Hepatocyte (in vitro differentiated cells): ENCODE data around the gene OR4K15. TPM values are rescaled to one million over a fixed set of nuclear protein-coding genes. Genes with fewer than 3 reads are reported as not detected.

Source experiments
- DNase-seq: peaks from one replicate; pipeline ENCODE4 v3.0.0-alpha.2; 2016; ENCODE audit warnings: low spot score
- H2AFZ ChIP-seq: fragments of 200-600 bp; sonication (generic); 2 replicates; pipeline ENCODE4 v1.6.0; 2016; ENCODE audit warnings: antibody characterized with exemption, mild to moderate bottlenecking
- H3K27ac ChIP-seq: fragments of 200-600 bp; sonication (generic); 2 replicates; pipeline ENCODE4 v1.5.1; 2016; ENCODE audit warnings: mild to moderate bottlenecking
- H3K27me3 ChIP-seq: fragments of 200-600 bp; sonication (generic); 2 replicates; pipeline ENCODE4 v1.6.1; 2016
- H3K36me3 ChIP-seq: fragments of 200-600 bp; sonication (generic); replicated peaks from 2 replicates; pipeline ENCODE4 v1.5.1; 2016; ENCODE audit warnings: low read depth; ENCODE audit not compliant: insufficient read depth
- H3K4me1 ChIP-seq: fragments of 200-600 bp; sonication (generic); 2 replicates; pipeline ENCODE4 v1.5.1; 2016; ENCODE audit warnings: mild to moderate bottlenecking, moderate library complexity; ENCODE audit not compliant: insufficient read depth
- H3K4me2 ChIP-seq: fragments of 200-600 bp; sonication (generic); 2 replicates; pipeline ENCODE4 v1.6.0; 2016
- H3K4me3 ChIP-seq: fragments of 200-600 bp; sonication (generic); 2 replicates; pipeline ENCODE4 v1.5.1; 2016; ENCODE audit warnings: mild to moderate bottlenecking
- H3K79me2 ChIP-seq: fragments of 200-600 bp; sonication (generic); 2 replicates; pipeline ENCODE4 v1.6.0; 2017; ENCODE audit warnings: mild to moderate bottlenecking
- H3K9me2 ChIP-seq: fragments of 200-600 bp; sonication (generic); replicated peaks from 2 replicates; pipeline ENCODE4 v1.6.0; 2017; ENCODE audit warnings: mild to moderate bottlenecking; ENCODE audit not compliant: insufficient read depth
- H3K9me3 ChIP-seq: fragments of 200-600 bp; sonication (generic); 2 replicates; pipeline ENCODE4 v1.5.1; 2016; ENCODE audit warnings: low read depth, mild to moderate bottlenecking
- H4K20me1 ChIP-seq: fragments of 200-600 bp; sonication (generic); 2 replicates; pipeline ENCODE4 v1.6.0; 2016; ENCODE audit warnings: mild to moderate bottlenecking; ENCODE audit not compliant: insufficient read depth, poor library complexity, severe bottlenecking
- EZH2 ChIP-seq: fragments of 200-600 bp; sonication (generic); IDR thresholded peaks from 2 replicates; pipeline ENCODE4 v1.6.1; 2016; ENCODE audit warnings: antibody characterized with exemption, mild to moderate bottlenecking, borderline replicate concordance
- EZH2phosphoT487 ChIP-seq: fragments of 200-600 bp; sonication (generic); IDR thresholded peaks from one replicate; pipeline ENCODE4 v1.6.1; 2018; ENCODE audit warnings: antibody characterized with exemption, mild to moderate bottlenecking, low read depth, moderate library complexity; ENCODE audit not compliant: unreplicated experiment, severe bottlenecking
- WGBS: methylation state at CpG from one replicate; pipeline ENCODE4 v1.1.6; 2016; ENCODE audit warnings: low lambda C conversion rate; ENCODE audit errors: missing lambda C conversion rate; 5-methylcytosine and 5-hydroxymethylcytosine counted together
- polyA plus RNA-seq: library from polyadenylated mRNA; unstranded; fragments of >200 nt; fragmentation: Nextera tagmentation; extraction: Ambion mirVana; gene quantifications from 2 replicates; pipeline ENCODE4 v1.2.1, GENCODE V29; 2016
- total RNA-seq: library from RNA; depleted of rRNA; stranded (reverse); fragments of >200 nt; gene quantifications from 2 replicates; pipeline ENCODE4 v1.2.3, GENCODE V29; 2014
- TF ChIP-seq, protein P1 (sequence below): fragments of 200-600 bp; sonication (generic); IDR thresholded peaks from 2 replicates; pipeline ENCODE4 v1.5.1; 2016; ENCODE audit warnings: antibody characterized with exemption, mild to moderate bottlenecking; ENCODE audit not compliant: poor library complexity

The OR4K15 gene
- total and polyA plus RNA-seq, 2 experiments from 2014 or later = not detected

DNA sequence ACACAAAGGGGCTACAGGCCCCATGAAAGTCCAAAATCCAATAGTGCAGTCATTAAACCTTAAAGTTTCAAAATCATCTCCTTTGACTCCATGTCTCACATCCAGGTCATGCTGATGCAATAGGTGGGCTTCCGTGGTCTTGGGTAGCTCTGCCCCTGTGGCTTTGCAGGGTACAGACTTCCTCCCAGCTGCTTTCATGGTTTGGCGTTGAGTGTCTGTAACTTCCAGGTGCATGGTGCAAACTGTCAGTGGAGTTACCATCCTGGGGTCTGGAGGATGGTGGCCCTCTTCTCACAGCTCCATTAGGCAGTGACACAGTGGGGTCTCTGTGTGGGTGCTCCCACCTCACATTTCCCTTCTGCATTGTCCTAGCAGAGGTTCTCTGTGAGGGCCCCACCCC, 18.0 kb downstream of the OR4K15 start:
- H3K4me1 ChIP-seq = no peaks in the 10 kb centered on the region
- WGBS = 54% methylated on average over 2 of the region's 2 CpGs
- H3K9me2 ChIP-seq = no peaks in the 10 kb centered on the region
- H3K79me2 ChIP-seq = no peaks in the 10 kb centered on the region
- H3K4me2 ChIP-seq = no peak overlapping the region
- no peaks in the 10 kb centered on the region for H3K27me3 ChIP-seq
- H3K4me3 ChIP-seq = no peak overlapping the region
- no peak overlapping the region for H3K27ac ChIP-seq
- H4K20me1 ChIP-seq = no peaks in the 10 kb centered on the region
- no peak for DNase-seq
- H2AFZ ChIP-seq = no peak overlapping the region
- H3K36me3 ChIP-seq = no peaks in the 10 kb centered on the region
- peaks cover 3% of the 10 kb centered on the region for H3K9me3 ChIP-seq
- TF ChIP-seq, protein P1, sequence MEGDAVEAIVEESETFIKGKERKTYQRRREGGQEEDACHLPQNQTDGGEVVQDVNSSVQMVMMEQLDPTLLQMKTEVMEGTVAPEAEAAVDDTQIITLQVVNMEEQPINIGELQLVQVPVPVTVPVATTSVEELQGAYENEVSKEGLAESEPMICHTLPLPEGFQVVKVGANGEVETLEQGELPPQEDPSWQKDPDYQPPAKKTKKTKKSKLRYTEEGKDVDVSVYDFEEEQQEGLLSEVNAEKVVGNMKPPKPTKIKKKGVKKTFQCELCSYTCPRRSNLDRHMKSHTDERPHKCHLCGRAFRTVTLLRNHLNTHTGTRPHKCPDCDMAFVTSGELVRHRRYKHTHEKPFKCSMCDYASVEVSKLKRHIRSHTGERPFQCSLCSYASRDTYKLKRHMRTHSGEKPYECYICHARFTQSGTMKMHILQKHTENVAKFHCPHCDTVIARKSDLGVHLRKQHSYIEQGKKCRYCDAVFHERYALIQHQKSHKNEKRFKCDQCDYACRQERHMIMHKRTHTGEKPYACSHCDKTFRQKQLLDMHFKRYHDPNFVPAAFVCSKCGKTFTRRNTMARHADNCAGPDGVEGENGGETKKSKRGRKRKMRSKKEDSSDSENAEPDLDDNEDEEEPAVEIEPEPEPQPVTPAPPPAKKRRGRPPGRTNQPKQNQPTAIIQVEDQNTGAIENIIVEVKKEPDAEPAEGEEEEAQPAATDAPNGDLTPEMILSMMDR = no peak
- TF ChIP-seq EZH2 (no peak), EZH2phosphoT487 (no peak)

DNA sequence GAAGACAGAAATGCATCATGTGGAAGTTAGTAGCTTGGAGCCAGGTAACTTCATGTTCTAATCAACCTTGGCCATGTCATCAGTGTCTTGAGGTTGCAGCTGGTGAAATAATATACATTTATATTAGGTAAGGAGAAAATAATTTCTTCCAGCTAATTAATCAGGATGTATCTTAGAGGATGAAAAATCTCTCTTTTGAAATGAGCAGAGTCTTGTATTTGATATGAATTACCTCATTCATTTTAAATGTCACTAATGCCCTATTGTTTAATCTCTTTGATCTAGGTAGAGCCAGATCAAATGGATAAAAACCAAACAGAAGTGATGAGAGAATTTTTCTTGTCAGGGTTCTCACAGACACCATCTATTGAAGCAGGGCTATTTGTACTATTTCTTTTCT, 26.5 kb downstream of the OR4K15 start, which contains the start of gene OR4Q2:
Gene OR4Q2 (plus strand): TSS at position 301 of the 400 bp plus-strand sequence.
- H3K27ac ChIP-seq = no peak within 1 kb of the TSS
- H3K9me2 ChIP-seq = no peaks in the 10 kb centered on the region
- H3K4me3 ChIP-seq = no peak within 1 kb of the TSS
- H3K9me3 ChIP-seq = no peaks in the 10 kb centered on the region
- no peak for DNase-seq
- no peaks in the 10 kb centered on the region for H4K20me1 ChIP-seq
- no peaks in the 10 kb centered on the region for H3K36me3 ChIP-seq
- TF ChIP-seq EZH2phosphoT487 = no peak
- TF ChIP-seq, protein P1 = no peak
- no peak for TF ChIP-seq EZH2
- H3K4me1 ChIP-seq = no peaks in the 10 kb centered on the region
- no peak within 1 kb of the TSS for H3K4me2 ChIP-seq
- no peaks in the 10 kb centered on the region for H3K27me3 ChIP-seq
- no peaks in the 10 kb centered on the region for H3K79me2 ChIP-seq
- H2AFZ ChIP-seq = no peak within 1 kb of the TSS

DNA sequence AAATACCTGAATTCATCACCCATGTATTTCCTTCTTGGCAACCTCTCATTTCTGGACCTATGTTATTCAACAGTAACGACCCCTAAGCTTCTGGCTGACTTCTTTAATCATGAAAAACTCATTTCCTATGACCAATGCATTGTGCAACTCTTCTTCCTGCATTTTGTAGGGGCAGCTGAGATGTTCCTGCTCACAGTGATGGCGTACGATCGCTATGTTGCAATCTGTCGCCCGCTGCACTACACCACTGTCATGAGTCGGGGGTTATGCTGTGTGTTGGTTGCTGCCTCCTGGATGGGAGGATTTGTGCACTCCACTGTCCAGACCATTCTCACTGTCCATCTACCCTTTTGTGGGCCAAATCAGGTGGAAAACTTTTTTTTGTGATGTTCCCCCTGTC, 26.9 kb downstream of the OR4K15 start:
- Histone ChIP-seq H3K36me3 (no peaks in the 10 kb centered on the region), H3K27me3 (no peaks in the 10 kb centered on the region), H3K9me3 (no peaks in the 10 kb centered on the region), H3K79me2 (no peaks in the 10 kb centered on the region), H3K27ac (no peak overlapping the region), H4K20me1 (no peaks in the 10 kb centered on the region), H2AFZ (no peak overlapping the region), H3K4me1 (no peaks in the 10 kb centered on the region), H3K9me2 (no peaks in the 10 kb centered on the region), H3K4me3 (no peak overlapping the region), H3K4me2 (no peak overlapping the region)
- no peak for DNase-seq
- 75% methylated on average over 7 of the region's 7 CpGs for WGBS
- TF ChIP-seq EZH2phosphoT487 = no peak
- no peak for TF ChIP-seq EZH2
- TF ChIP-seq, protein P1 = no peak

DNA sequence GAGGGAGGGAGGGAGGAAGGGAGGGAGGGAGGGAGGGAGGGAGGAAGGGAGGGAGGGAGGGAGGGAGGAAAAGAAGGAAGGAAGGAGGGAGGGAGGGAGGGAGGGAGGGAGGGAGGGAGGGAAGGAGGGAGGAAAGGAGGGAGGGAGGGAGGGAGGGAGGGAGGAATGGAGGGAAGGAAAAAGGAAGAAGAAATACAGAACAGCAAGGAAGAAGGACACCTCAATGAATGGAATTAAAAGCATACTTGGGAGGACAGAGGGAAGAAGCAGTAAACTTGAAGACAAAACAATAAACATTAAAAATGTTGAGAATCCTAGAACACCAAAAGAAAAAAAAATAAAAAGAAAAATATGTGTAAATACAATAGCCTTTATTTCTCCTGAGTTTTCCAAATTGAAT, 32.8 kb downstream of the OR4K15 start:
- Histone ChIP-seq H3K4me1 (no peaks in the 10 kb centered on the region), H3K36me3 (no peaks in the 10 kb centered on the region), H3K79me2 (no peaks in the 10 kb centered on the region), H3K27me3 (no peaks in the 10 kb centered on the region), H2AFZ (no peak overlapping the region), H3K9me2 (no peaks in the 10 kb centered on the region), H3K4me3 (no peak overlapping the region), H4K20me1 (no peaks in the 10 kb centered on the region), H3K27ac (no peak overlapping the region), H3K9me3 (no peaks in the 10 kb centered on the region), H3K4me2 (no peak overlapping the region)
- no peak for DNase-seq
- TF ChIP-seq EZH2 = no peak
- TF ChIP-seq, protein P1 = no peak
- no peak for TF ChIP-seq EZH2phosphoT487
